Suprapubic skin (tissue), 4 donors: ENCODE measurements around the gene GRAMD4.

Experiments used
- POLR2A ChIP-seq, 2 donors: fragments of 450-650 bp; IDR thresholded peaks; one replicate each; pipeline ENCODE4 v1.6.1; 2017; ENCODE audit warnings: antibody characterized with exemption in 2 of 2, mild to moderate bottlenecking in 2 of 2, moderate library complexity in 2 of 2
- POLR2AphosphoS5 ChIP-seq, 3 donors: sonication (generic); formaldehyde crosslinking; IDR thresholded peaks; one replicate each; pipeline ENCODE4 v1.6.1; 2017; ENCODE audit warnings: antibody characterized with exemption in 3 of 3
- TF ChIP-seq, protein P1 (sequence below), 2 donors: fragments of 200-600 bp in 1 of 2; fragments of 450-650 bp in 1 of 2; sonication (generic) in 1 of 2; IDR thresholded peaks; one replicate each; pipeline ENCODE4 v1.5.1; 2016 to 2019; ENCODE audit warnings: antibody characterized with exemption in 2 of 2, mild to moderate bottlenecking in 1 of 2, moderate library complexity in 1 of 2

DNA sequence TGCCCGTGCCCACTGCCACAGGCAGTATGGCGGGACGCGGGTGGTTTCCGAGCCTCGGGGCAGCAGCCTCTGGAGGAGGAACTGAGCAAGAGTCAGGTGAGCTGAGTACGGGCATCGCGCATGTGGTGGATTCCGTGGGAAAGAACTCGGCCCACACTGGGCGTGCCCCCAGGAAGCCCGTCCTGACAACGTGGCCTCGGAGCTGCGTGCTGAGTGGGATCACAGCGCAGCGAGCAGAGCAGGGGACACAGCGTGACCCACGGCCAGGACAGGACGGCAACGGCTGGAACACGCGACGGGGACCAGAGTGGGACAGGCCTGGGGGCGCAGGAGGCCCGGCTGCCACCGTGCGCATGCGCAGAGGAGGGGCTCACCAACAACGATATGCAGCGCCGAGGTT is 81.1 kb downstream of the GRAMD4 start:
- TF ChIP-seq, protein P1, sequence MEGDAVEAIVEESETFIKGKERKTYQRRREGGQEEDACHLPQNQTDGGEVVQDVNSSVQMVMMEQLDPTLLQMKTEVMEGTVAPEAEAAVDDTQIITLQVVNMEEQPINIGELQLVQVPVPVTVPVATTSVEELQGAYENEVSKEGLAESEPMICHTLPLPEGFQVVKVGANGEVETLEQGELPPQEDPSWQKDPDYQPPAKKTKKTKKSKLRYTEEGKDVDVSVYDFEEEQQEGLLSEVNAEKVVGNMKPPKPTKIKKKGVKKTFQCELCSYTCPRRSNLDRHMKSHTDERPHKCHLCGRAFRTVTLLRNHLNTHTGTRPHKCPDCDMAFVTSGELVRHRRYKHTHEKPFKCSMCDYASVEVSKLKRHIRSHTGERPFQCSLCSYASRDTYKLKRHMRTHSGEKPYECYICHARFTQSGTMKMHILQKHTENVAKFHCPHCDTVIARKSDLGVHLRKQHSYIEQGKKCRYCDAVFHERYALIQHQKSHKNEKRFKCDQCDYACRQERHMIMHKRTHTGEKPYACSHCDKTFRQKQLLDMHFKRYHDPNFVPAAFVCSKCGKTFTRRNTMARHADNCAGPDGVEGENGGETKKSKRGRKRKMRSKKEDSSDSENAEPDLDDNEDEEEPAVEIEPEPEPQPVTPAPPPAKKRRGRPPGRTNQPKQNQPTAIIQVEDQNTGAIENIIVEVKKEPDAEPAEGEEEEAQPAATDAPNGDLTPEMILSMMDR (IDR thresholded peaks at IDR 0.05): no peak
- TF ChIP-seq POLR2AphosphoS5 (IDR thresholded peaks at IDR 0.05): no peak
- no peak for TF ChIP-seq POLR2A (IDR thresholded peaks at IDR 0.05)
